ENCODE results near the gene PAGR1. TPM values are rescaled to one million over a fixed set of nuclear protein-coding genes. Genes with fewer than 3 reads are reported as not detected.
A peak's percentile ranks its signal among the peaks of the same experiment; 100 is the strongest.
"Not testable (repeated sequence)": the region's sequence is repeated elsewhere in the genome, so short reads cannot be mapped to it uniquely, and the experiment has no call there.

Gene PAGR1
- total RNA-seq, 1 donor from 2014 or later, result 23.0 TPM

DNA sequence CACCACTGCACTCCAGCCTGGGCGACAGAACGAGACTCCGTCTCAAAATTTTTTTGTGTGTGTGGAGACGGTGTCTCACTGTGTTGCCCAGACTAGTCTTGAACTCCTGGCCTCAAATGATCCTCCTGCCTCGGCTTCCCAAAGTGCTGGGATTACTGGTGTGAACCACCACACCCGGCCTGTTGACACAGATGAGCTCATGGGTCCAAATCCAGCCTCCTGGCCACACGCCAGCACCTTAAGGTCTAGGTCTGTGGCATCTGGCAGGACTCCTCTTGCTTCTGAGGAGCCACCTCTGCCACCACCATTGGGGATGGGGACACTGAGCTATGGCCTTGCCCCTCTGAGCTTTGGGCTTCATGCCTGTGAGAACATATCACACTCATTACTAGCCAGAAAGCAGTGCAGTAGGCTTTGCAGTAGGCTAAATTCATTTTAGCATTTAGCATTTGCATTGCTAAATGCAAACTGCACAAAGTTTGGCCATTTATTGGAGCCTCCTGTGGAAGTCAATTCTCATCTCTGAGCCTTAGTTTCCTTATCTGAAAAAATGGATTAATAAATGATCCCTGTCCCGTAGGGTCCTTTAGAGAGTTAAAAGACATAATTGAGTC is 52.6 kb downstream of the PAGR1 start:
- H3K4me1 Mint-ChIP-seq (ENCODE audit: low read depth), result peaks cover under 1% of the 10 kb centered on the region
- peak; percentile 88 for DNase-seq (ENCODE audit: low spot score)
- TF ChIP-seq, protein P1, sequence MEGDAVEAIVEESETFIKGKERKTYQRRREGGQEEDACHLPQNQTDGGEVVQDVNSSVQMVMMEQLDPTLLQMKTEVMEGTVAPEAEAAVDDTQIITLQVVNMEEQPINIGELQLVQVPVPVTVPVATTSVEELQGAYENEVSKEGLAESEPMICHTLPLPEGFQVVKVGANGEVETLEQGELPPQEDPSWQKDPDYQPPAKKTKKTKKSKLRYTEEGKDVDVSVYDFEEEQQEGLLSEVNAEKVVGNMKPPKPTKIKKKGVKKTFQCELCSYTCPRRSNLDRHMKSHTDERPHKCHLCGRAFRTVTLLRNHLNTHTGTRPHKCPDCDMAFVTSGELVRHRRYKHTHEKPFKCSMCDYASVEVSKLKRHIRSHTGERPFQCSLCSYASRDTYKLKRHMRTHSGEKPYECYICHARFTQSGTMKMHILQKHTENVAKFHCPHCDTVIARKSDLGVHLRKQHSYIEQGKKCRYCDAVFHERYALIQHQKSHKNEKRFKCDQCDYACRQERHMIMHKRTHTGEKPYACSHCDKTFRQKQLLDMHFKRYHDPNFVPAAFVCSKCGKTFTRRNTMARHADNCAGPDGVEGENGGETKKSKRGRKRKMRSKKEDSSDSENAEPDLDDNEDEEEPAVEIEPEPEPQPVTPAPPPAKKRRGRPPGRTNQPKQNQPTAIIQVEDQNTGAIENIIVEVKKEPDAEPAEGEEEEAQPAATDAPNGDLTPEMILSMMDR (IDR thresholded peaks at IDR 0.05), result no peak
- no peak overlapping the region for H3K27ac Mint-ChIP-seq (ENCODE audit: unreplicated experiment)
- no peaks in the 10 kb centered on the region for H3K36me3 Mint-ChIP-seq (ENCODE audit: low read depth)
- H3K9me3 Mint-ChIP-seq (ENCODE audit: low read depth), result no peaks in the 10 kb centered on the region
- H3K27me3 Mint-ChIP-seq (ENCODE audit: low read depth), result no peaks in the 10 kb centered on the region
- no peak overlapping the region for H3K4me3 Mint-ChIP-seq (ENCODE audit: unreplicated experiment)

DNA sequence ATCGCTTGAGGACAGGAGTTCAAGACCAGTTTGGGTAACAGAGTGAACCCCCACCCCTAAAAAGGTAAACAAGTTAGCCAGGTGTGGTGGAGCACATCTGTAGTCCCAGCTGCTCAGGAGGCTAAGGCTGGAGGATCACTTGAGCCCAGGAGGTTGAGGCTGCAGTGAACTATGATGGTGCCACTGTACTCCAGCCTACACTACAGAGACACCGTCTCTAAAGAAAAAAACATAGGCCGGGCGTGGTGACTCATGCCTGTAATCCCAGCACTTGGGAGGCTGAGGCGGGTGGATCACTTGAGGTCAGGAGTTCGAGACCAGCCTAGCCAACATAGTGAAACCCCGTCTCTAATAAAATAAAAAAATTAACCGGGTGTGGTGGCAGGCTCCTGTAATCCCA is 53.1 kb downstream of the PAGR1 start:
- DNase-seq (ENCODE audit: low spot score); H3K9me3 Mint-ChIP-seq (ENCODE audit: low read depth); H3K4me1 Mint-ChIP-seq (ENCODE audit: low read depth); H3K27ac Mint-ChIP-seq (ENCODE audit: unreplicated experiment); H3K36me3 Mint-ChIP-seq (ENCODE audit: low read depth); H3K4me3 Mint-ChIP-seq (ENCODE audit: unreplicated experiment); H3K27me3 Mint-ChIP-seq (ENCODE audit: low read depth): not testable (repeated sequence)

Other genes starting within 250 kb of the PAGR1 start
- gene SPN, start 152.9 kb upstream of the PAGR1 start, total RNA-seq, result not detected in 3 replicates
- gene QPRT, start 137.0 kb upstream of the PAGR1 start, total RNA-seq, result 19.5 to 21.8 TPM (median 20.7 TPM) in 3 replicates
- not detected in 3 replicates for gene C16orf54, start 70.2 kb upstream of the PAGR1 start, total RNA-seq
- not detected in 3 replicates for gene ZG16, start 37.9 kb upstream of the PAGR1 start, total RNA-seq
- gene KIF22, start 25.4 kb upstream of the PAGR1 start, total RNA-seq, result 13.5 to 24.3 TPM (median 14.1 TPM) in 3 replicates
- 318 to 359 TPM (median 358 TPM) in 3 replicates for gene MAZ, start 9.6 kb upstream of the PAGR1 start, total RNA-seq
- gene PRRT2, start 4.0 kb upstream of the PAGR1 start, total RNA-seq, result 5.2 to 9.1 TPM (median 6.1 TPM) in 3 replicates
- gene MVP, start 4.3 kb downstream of the PAGR1 start, total RNA-seq, result 101 to 132 TPM (median 106 TPM) in 3 replicates
- gene CDIPT, start 47.1 kb downstream of the PAGR1 start, total RNA-seq, result 73.5 to 79.7 TPM (median 78.3 TPM) in 3 replicates
- gene SEZ6L2, start 83.4 kb downstream of the PAGR1 start, total RNA-seq, result 10.9 to 17.0 TPM (median 16.3 TPM) in 3 replicates
- 2.4 to 3.2 TPM (median 2.9 TPM) in 3 replicates for gene ASPHD1, start 84.3 kb downstream of the PAGR1 start, total RNA-seq
- gene KCTD13, start 110.1 kb downstream of the PAGR1 start, total RNA-seq, result 19.3 to 21.1 TPM (median 20.3 TPM) in 3 replicates
- gene TMEM219, start 145.9 kb downstream of the PAGR1 start, total RNA-seq, result 111 to 122 TPM (median 120 TPM) in 3 replicates
- gene TAOK2, start 157.7 kb downstream of the PAGR1 start, total RNA-seq, result 50.0 to 56.6 TPM (median 50.1 TPM) in 3 replicates
- 8.4 to 14.0 TPM (median 9.9 TPM) in 3 replicates for gene HIRIP3, start 179.5 kb downstream of the PAGR1 start, total RNA-seq
- 57.1 to 68.5 TPM (median 64.6 TPM) in 3 replicates for gene INO80E, start 180.1 kb downstream of the PAGR1 start, total RNA-seq
- gene DOC2A, start 194.9 kb downstream of the PAGR1 start, total RNA-seq, result 0.15 to 0.29 TPM in 2 of 3 replicates, not detected in the other
- not detected in 3 replicates for gene C16orf92, start 207.0 kb downstream of the PAGR1 start, total RNA-seq
- gene TLCD3B, start 215.1 kb downstream of the PAGR1 start, total RNA-seq, result 0.28 to 0.77 TPM (median 0.44 TPM) in 3 replicates
- gene ALDOA, start 249.6 kb downstream of the PAGR1 start, total RNA-seq, result 865 to 1,101 TPM (median 1,094 TPM) in 3 replicates